HepG2 (cell line): ENCODE data around the gene SEPHS1. TPM values are rescaled to one million over a fixed set of nuclear protein-coding genes. Genes with fewer than 3 reads are reported as not detected.

Source experiments
- ATAC-seq: fragments of 200-7000 bp; cut with Tn5 transposase; 3 replicates; pipeline ENCODE4 v1.9.1; 2020; ENCODE audit warnings: mild to moderate bottlenecking, moderate library complexity
- BruUV-seq: library from RNA; stranded (reverse); fragments of 400-500 nt; replicated peaks from 2 replicates; lab custom pipeline; 2021; lab: Mats Ljungman, UMichigan
- CTCF ChIA-PET: fragments of 300-600 bp; formaldehyde crosslinking; extraction: SDS; loops from one replicate; lab custom pipeline; 2021; ENCODE audit warnings: low total read pairs, inconsistent platforms, low intra/inter-chr PET ratio; lab: Yijun Ruan, JAX
- POLR2A ChIA-PET: fragments of 350-600 bp; sonication (Branson Sonifier 250); formaldehyde crosslinking; loops from one replicate; lab custom pipeline; 2020; ENCODE audit warnings: antibody characterized with exemption, inconsistent platforms; lab: Yijun Ruan, JAX
- DNase-seq: peaks from one replicate; pipeline ENCODE4 v3.0.0-alpha.2; 2015; ENCODE audit warnings: low spot score
- FAIRE-seq: peaks from 3 replicates; lab custom pipeline; 2011; peaks lifted over from hg19 to GRCh38; lab: Jason Lieb, UNC
- H2AFZ ChIP-seq: one replicate; pipeline ENCODE4 v1.6.1; 2011; ENCODE audit warnings: low read length, inconsistent platforms
- H3K27ac ChIP-seq: fragments of 300-600 bp; 3 replicates; pipeline ENCODE4 v1.8.0; 2011; ENCODE audit warnings: mixed run types, mild to moderate bottlenecking, mixed read lengths, low read length, inconsistent platforms; ENCODE audit not compliant: insufficient read depth; ENCODE audit errors: extremely low read length
- H3K27me3 ChIP-seq, 2 experiments: fragments of 200-600 bp in 1 of 2; 2 replicates in 1 of 2; 3 replicates in 1 of 2; pipeline versions ENCODE4 v1.6.0 to v1.8.0; 2011; ENCODE audit warnings: low read length in 2 of 2, mild to moderate bottlenecking in 2 of 2, moderate library complexity in 2 of 2, inconsistent platforms in 1 of 2; ENCODE audit not compliant: insufficient read depth in 2 of 2, control insufficient read depth in 1 of 2
- H3K36me3 ChIP-seq, 2 experiments: fragments of 200-600 bp in 1 of 2; replicated peaks in 1 of 2; 2 replicates in 1 of 2; 3 replicates in 1 of 2; pipeline versions ENCODE4 v1.5.1 to v1.8.0; 2011; ENCODE audit warnings: low read length in 2 of 2, inconsistent platforms in 1 of 2; ENCODE audit not compliant: insufficient read depth in 2 of 2, control insufficient read depth in 1 of 2
- H3K4me1 ChIP-seq: 2 replicates; pipeline ENCODE4 v1.5.1; 2012; ENCODE audit warnings: low read length, inconsistent platforms; ENCODE audit not compliant: insufficient read depth
- H3K4me2 ChIP-seq: 2 replicates; pipeline ENCODE4 v1.6.0; 2011; ENCODE audit warnings: low read depth, low read length, inconsistent platforms
- H3K4me3 ChIP-seq, 3 experiments: fragments of 200-600 bp in 1 of 3; sonication (generic), shearing (Covaris generic) in 1 of 3; replicated peaks in 1 of 3; 2 replicates each; pipeline ENCODE4 v1.5.1; 2011 to 2016; ENCODE audit warnings: low read length in 3 of 3, inconsistent platforms in 2 of 3, low read depth in 2 of 3, mild to moderate bottlenecking in 2 of 3, control low read depth in 1 of 3, mixed read lengths in 1 of 3; ENCODE audit not compliant: insufficient read depth in 1 of 3
- H3K79me2 ChIP-seq: one replicate; pipeline ENCODE4 v1.6.1; 2011; ENCODE audit warnings: low read length, inconsistent platforms; ENCODE audit not compliant: insufficient read depth
- H3K9ac ChIP-seq: 2 replicates; pipeline ENCODE4 v1.6.0; 2011; ENCODE audit warnings: mild to moderate bottlenecking, low read depth, low read length, inconsistent platforms; ENCODE audit not compliant: insufficient read depth
- H3K9me3 ChIP-seq: 2 replicates; pipeline ENCODE4 v1.5.1; 2012; ENCODE audit warnings: mild to moderate bottlenecking, low read length
- H4K20me1 ChIP-seq: 2 replicates; pipeline ENCODE4 v1.6.0; 2011; ENCODE audit warnings: inconsistent platforms, mild to moderate bottlenecking, low read length, moderate library complexity; ENCODE audit not compliant: insufficient read depth
- CENPX ChIP-seq: sonication (generic); formaldehyde crosslinking; IDR thresholded peaks from 2 replicates; pipeline ENCODE4 v1.9.0; 2021; ENCODE audit warnings: mild to moderate bottlenecking, missing genetic modification reagents, moderate library complexity
- ESRRA ChIP-seq: sonication (generic); formaldehyde crosslinking; IDR thresholded peaks from 2 replicates; pipeline ENCODE4 v1.5.1; 2020; ENCODE audit warnings: mild to moderate bottlenecking, low read depth, missing genetic modification reagents
- HOXD1 ChIP-seq: sonication (generic); formaldehyde crosslinking; IDR thresholded peaks from 2 replicates; pipeline ENCODE4 v1.5.0; 2020; ENCODE audit warnings: missing genetic modification reagents
- RARG ChIP-seq: sonication (generic); formaldehyde crosslinking; IDR thresholded peaks from 2 replicates; pipeline ENCODE4 v1.4.0; 2020; ENCODE audit warnings: low read depth, mild to moderate bottlenecking, missing genetic modification reagents
- SP2 ChIP-seq: sonication (generic); formaldehyde crosslinking; IDR thresholded peaks from 2 replicates; pipeline ENCODE4 v1.5.1; 2020; ENCODE audit warnings: mild to moderate bottlenecking, missing genetic modification reagents
- ZNF510 ChIP-seq: sonication (generic); formaldehyde crosslinking; IDR thresholded peaks from 2 replicates; pipeline ENCODE4 v1.4.0; 2020; ENCODE audit warnings: low read depth, mild to moderate bottlenecking, missing genetic modification reagents
- ZNF572 ChIP-seq: sonication (generic); formaldehyde crosslinking; IDR thresholded peaks from 2 replicates; pipeline ENCODE4 v1.5.1; 2020; ENCODE audit warnings: mild to moderate bottlenecking, missing genetic modification reagents
- ZNF605 ChIP-seq: sonication (generic); formaldehyde crosslinking; IDR thresholded peaks from 2 replicates; pipeline ENCODE4 v1.8.0; 2022; ENCODE audit warnings: mild to moderate bottlenecking, missing genetic modification reagents
- ZSCAN25 ChIP-seq: sonication (generic); formaldehyde crosslinking; IDR thresholded peaks from 2 replicates; pipeline ENCODE4 v1.8.0; 2022; ENCODE audit warnings: mild to moderate bottlenecking, missing genetic modification reagents
- WGBS: methylation state at CpG from one replicate; pipeline ENCODE4 v1.1.6; 2017; ENCODE audit warnings: low lambda C conversion rate; 5-methylcytosine and 5-hydroxymethylcytosine counted together
- in situ Hi-C: cut with HindIII; loops from 2 replicates; pipeline ENCODE4 v1.10.0; 2017; ENCODE audit warnings: low pct_unique_long_range_greater_than_20kb; ENCODE audit not compliant: extremely low pct_ligation_motif_present
- intact Hi-C: fragments of 100-400 bp; cut with micrococcal nuclease; formaldehyde crosslinking; loops from one replicate; pipeline ENCODE4 v1.10.0; 2022; ENCODE audit not compliant: unreplicated experiment
- polyA plus RNA-seq, 8 experiments: library from polyadenylated mRNA; depleted of rRNA in 3 of 8; stranded (reverse) in 7 of 8; unstranded in 1 of 8; fragments of >200 nt; fragmentation: Illumina TruSeq in 4 of 8; extraction: Trizol in 4 of 8; gene quantifications; 2 replicates each; pipeline versions ENCODE4 v1.2.1 to v1.2.3, GENCODE V29; 2011 to 2016; ENCODE audit warnings: low read depth in 4 of 8, missing spikeins in 1 of 8, mixed read lengths in 1 of 8; ENCODE audit not compliant: insufficient read depth in 1 of 8
- total RNA-seq, 5 experiments: library from RNA; depleted of rRNA; stranded (reverse); fragments of >200 nt; fragmentation: Illumina TruSeq; extraction: Trizol; gene quantifications; 2 replicates each; pipeline ENCODE4 v1.2.3, GENCODE V29; 2016; ENCODE audit warnings: low read depth in 1 of 5
- TF ChIP-seq, protein P1 (sequence below): sonication (generic); formaldehyde crosslinking; IDR thresholded peaks from 2 replicates; pipeline ENCODE4 v1.5.1; 2020; ENCODE audit warnings: mild to moderate bottlenecking, missing genetic modification reagents, borderline replicate concordance

Gene SEPHS1
- total and polyA plus RNA-seq, 2 of the 13 experiments (the other 11 are each of a cell fraction or from before 2014, with no cell fraction given) = 57.8 to 61.5 TPM

DNA sequence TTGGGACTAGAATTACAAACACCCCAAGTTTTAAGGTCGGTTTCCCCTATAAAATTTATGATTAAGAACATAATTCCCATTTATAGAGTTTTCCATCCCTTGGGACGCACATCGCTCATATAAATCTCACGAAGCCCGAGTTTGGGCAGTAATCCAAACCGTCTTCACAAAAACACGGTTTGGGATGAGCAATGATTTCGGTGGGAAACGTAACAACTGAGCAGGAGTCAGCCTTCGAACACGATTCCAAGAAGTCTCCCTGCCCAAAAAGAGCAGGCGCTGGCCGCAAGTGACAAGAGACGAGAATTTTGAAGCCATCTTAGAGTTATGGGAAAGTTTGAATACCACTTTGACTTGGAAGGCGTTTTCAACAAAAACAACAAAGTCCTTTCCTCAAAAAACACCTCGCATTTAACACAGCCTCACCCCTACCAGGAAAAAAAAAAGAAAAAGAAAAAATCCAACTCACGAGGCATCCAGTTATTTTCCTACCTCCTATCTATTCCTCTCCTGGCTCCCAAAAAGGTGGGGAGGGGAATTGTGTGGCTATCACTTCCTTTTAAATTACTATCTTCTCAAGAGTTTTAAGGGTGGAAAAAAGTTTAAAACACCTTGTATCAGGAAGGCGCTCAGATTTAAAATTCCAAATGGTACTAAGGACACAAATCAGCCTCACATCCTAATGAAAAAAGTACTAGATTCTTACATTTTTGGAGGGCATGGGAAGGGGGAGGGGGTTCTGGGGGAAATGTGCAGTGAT, 1.6 kb downstream of the SEPHS1 start:
- Histone ChIP-seq H4K20me1 (no peaks in the 10 kb centered on the region), H3K27me3 (no peaks in the 10 kb centered on the region), H3K4me3 (peak overlapping the region; percentile 79 to 96 (median 86)), H3K36me3 (peaks cover 0 to 12% of the 10 kb centered on the region in 2 experiments; a peak in 1 of 5 replicates), H3K27ac (peak overlapping the region; percentile 76), H3K9me3 (no peaks in the 10 kb centered on the region), H3K4me1 (peaks cover 32% of the 10 kb centered on the region), H3K4me2 (peak overlapping the region; percentile 80), H2AFZ (no peak overlapping the region), H3K79me2 (peaks cover 41% of the 10 kb centered on the region), H3K9ac (peak overlapping the region; percentile 90)
- ATAC-seq = no peak
- FAIRE-seq = no peak
- in situ Hi-C loops (no loop called here), intact Hi-C loops (loop anchor here (5.0 kb wide), 1 partner anchor 44 kb away; the partner anchor contains the start of gene PHYH)
- BruUV-seq = TSS peak; percentile 70
- ChIA-PET POLR2A (no interaction called here), CTCF (no interaction called here)
- TF ChIP-seq ZNF510 = no peak
- peak; percentile 87 for TF ChIP-seq ZSCAN25 (CRISPR knock-in tag)
- TF ChIP-seq CENPX = no peak
- DNase-seq = no peak
- 47% methylated on average over 18 of the region's 18 CpGs for WGBS

DNA sequence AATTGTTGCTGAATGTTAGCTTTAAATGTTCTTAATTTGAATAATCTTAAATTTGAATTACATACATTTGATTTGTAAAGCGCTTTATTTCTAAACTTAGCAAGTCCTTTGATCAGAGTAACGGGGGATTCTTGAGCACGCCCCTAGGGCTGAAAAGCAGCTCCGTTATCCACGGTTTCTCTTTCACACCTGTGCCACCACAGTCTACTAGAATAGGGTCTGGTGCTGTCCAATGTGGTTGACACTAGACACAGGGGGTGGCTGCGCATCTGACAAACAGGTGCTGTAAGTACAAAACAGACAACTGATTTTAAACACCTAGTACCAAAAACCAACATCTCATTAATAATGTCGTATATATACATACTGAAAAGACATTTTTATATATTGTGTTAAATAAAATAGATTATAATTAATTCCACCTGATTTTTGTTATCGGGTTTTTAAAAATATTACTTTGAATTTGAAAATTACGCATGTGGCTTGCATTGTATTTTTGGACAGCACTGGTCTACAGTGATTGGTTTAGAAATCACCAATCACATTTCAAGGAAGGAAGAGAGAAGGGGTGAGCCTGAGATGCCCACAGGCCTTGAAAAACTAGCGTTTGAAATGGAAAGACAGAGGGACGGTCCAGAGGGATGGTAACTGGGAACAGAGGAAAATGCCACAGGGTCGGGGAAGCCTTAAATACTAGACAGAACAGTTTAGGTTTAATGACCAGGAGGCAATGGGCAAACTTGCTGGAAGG, 7.3 kb downstream of the SEPHS1 start:
- POLR2A ChIA-PET = interaction anchor here (1.2 kb wide), 1 partner anchor 9 kb away, joined by 3 read pairs; no protein-coding TSS in a partner anchor

More for the DNA sequence above, 7.3 kb downstream of the SEPHS1 start:
- in situ Hi-C loops (no loop called here), intact Hi-C loops (no loop called here)
- H3K9me3 ChIP-seq = no peaks in the 10 kb centered on the region
- H2AFZ ChIP-seq = no peak overlapping the region
- TF ChIP-seq SP2 (CRISPR knock-in tag) (no peak), ZNF605 (CRISPR knock-in tag) (no peak), RARG (CRISPR knock-in tag) (no peak), HOXD1 (CRISPR knock-in tag) (no peak), ESRRA (no peak), ZNF572 (CRISPR knock-in tag) (no peak)
- TF ChIP-seq, protein P1, sequence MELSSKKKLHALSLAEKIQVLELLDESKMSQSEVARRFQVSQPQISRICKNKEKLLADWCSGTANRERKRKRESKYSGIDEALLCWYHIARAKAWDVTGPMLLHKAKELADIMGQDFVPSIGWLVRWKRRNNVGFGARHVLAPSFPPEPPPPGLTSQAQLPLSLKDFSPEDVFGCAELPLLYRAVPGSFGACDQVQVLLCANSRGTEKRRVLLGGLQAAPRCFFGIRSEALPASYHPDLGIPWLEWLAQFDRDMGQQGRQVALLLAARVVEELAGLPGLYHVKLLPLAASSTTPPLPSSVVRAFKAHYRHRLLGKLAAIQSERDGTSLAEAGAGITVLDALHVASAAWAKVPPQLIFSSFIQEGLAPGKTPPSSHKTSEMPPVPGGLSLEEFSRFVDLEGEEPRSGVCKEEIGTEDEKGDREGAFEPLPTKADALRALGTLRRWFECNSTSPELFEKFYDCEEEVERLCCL = no peak
- TF ChIP-seq, all 625 proteins: peak for 0
- FAIRE-seq (no peak), DNase-seq (no peak), ATAC-seq (no peak)
- H3K9ac ChIP-seq = no peak overlapping the region
- no peak overlapping the region for H3K27ac ChIP-seq
- no peaks in the 10 kb centered on the region for H3K27me3 ChIP-seq
- H3K36me3 ChIP-seq = peaks cover 6 to 45% of the 10 kb centered on the region in 2 experiments; a peak in 4 of 5 replicates
- H3K4me3 ChIP-seq = no peak overlapping the region
- no peak overlapping the region for H3K4me2 ChIP-seq
- H3K4me1 ChIP-seq = peaks cover 12% of the 10 kb centered on the region
- no TSS peak for BruUV-seq
- 96% methylated on average over 12 of the region's 12 CpGs for WGBS
- H3K79me2 ChIP-seq = peaks cover 33% of the 10 kb centered on the region
- H4K20me1 ChIP-seq = no peaks in the 10 kb centered on the region
- CTCF ChIA-PET = no interaction called here
